Spleen (tissue), 11 donors: Measurements from ENCODE around the gene KCNJ4. TPM values are rescaled to one million over a fixed set of nuclear protein-coding genes. Genes with fewer than 3 reads are reported as not detected.

Experiments
- DNase-seq: peaks from one replicate; pipeline ENCODE4 v3.0.0-alpha.2; 2020
- H3K27ac ChIP-seq, 8 donors: fragments of 200-600 bp; sonication (generic) in 7 of 8; 1 replicate in 4 of 8; 2 replicates in 4 of 8; pipeline versions ENCODE4 v1.5.0 to v1.8.0; 2016 to 2021; ENCODE audit warnings: inconsistent platforms in 4 of 8, mild to moderate bottlenecking in 4 of 8, moderate library complexity in 1 of 8
- H3K27me3 ChIP-seq, 7 donors: fragments of 200-600 bp; sonication (generic) in 6 of 7; replicated peaks in 1 of 7; 1 replicate in 4 of 7; 2 replicates in 3 of 7; pipeline versions ENCODE4 v1.5.0 to v1.8.0; 2016 to 2021; ENCODE audit warnings: inconsistent platforms in 3 of 7, mild to moderate bottlenecking in 1 of 7
- H3K36me3 ChIP-seq, 6 donors: fragments of 200-600 bp; sonication (generic) in 5 of 6; 1 replicate in 4 of 6; 2 replicates in 2 of 6; pipeline versions ENCODE4 v1.5.0 to v1.8.0; 2016 to 2021; ENCODE audit warnings: inconsistent platforms in 2 of 6
- H3K4me1 ChIP-seq, 6 donors: fragments of 200-600 bp; sonication (generic) in 5 of 6; 1 replicate in 3 of 6; 2 replicates in 3 of 6; pipeline versions ENCODE4 v1.5.0 to v1.8.0; 2016 to 2021; ENCODE audit warnings: inconsistent platforms in 3 of 6
- H3K4me3 ChIP-seq, 8 donors: fragments of 200-600 bp; sonication (generic) in 7 of 8; 1 replicate in 4 of 8; 2 replicates in 4 of 8; pipeline versions ENCODE4 v1.5.0 to v1.8.0; 2016 to 2021; ENCODE audit warnings: inconsistent platforms in 4 of 8, mild to moderate bottlenecking in 4 of 8, moderate library complexity in 2 of 8
- H3K9me3 ChIP-seq, 8 donors: fragments of 200-600 bp; sonication (generic) in 7 of 8; 1 replicate in 4 of 8; 2 replicates in 4 of 8; pipeline versions ENCODE4 v1.5.0 to v1.8.0; 2016 to 2021; ENCODE audit warnings: inconsistent platforms in 4 of 8
- POLR2A ChIP-seq, 3 donors: fragments of 450-650 bp; IDR thresholded peaks; one replicate each; pipeline ENCODE4 v1.5.1; 2017; ENCODE audit warnings: antibody characterized with exemption in 3 of 3, mild to moderate bottlenecking in 1 of 3
- POLR2AphosphoS5 ChIP-seq, 3 donors: sonication (generic); formaldehyde crosslinking; IDR thresholded peaks; one replicate each; pipeline ENCODE4 v1.5.1; 2017; ENCODE audit warnings: antibody characterized with exemption in 3 of 3
- WGBS, 5 donors: extraction: QIAGEN DNeasy Blood & Tissue Kit in 3 of 5; methylation state at CpG; one replicate each; pipeline versions ENCODE4 v1.1.5 to v1.1.7; 2013 to 2018; 5-methylcytosine and 5-hydroxymethylcytosine counted together
- intact Hi-C: fragments of 100-400 bp; cut with DNase I; formaldehyde crosslinking; loops from one replicate; pipeline ENCODE4 v1.15.0; 2023; ENCODE audit warnings: low total_unique reads
- polyA plus RNA-seq, 3 donors: library from polyadenylated mRNA; stranded (reverse); fragments of 200-250 nt; gene quantifications; one replicate each; pipeline ENCODE4 v1.2.1, GENCODE V29; 2013
- total RNA-seq, 7 donors: library from RNA; depleted of rRNA in 3 of 7; stranded (reverse); fragments of >200 nt in 3 of 7; fragmentation: NEBNext Ultra II Directional in 4 of 7; extraction: Animal tissue kit (Norgen Biotek cat#: 25700) in 4 of 7; gene quantifications; one replicate each; pipeline versions ENCODE4 v1.1.0 to v1.2.1, GENCODE V29; 2016 to 2021
- TF ChIP-seq, protein P1 (sequence below), 11 experiments: fragments of 200-600 bp in 7 of 11; fragments of 450-650 bp in 4 of 11; sonication (generic) in 4 of 11; IDR thresholded peaks in 8 of 11; conservative IDR thresholded peaks in 3 of 11; 1 replicate in 7 of 11; 2 replicates in 4 of 11; pipeline versions ENCODE4 v1.4.0 to v1.8.0; 2016 to 2021; ENCODE audit warnings: antibody characterized with exemption in 11 of 11, inconsistent platforms in 4 of 11, mild to moderate bottlenecking in 1 of 11
- donor health status: healthy with polysubstance abuse.
- donor health status: DM: no; HTN: no; CAD: no; lungs with moderate emphysema.
- donor health status: DM: no; HTN: no; CAD: no.
- donor health status: Bipolar disorder and iron deficiency.
- donor health status: healthy.
- donor health status: DM: no; HTN: no; CAD: no.
- donor health status: DM: yes; HTN: yes; CAD: no.

KCNJ4 gene
- total and polyA plus RNA-seq, 10 donors: not detected

DNA sequence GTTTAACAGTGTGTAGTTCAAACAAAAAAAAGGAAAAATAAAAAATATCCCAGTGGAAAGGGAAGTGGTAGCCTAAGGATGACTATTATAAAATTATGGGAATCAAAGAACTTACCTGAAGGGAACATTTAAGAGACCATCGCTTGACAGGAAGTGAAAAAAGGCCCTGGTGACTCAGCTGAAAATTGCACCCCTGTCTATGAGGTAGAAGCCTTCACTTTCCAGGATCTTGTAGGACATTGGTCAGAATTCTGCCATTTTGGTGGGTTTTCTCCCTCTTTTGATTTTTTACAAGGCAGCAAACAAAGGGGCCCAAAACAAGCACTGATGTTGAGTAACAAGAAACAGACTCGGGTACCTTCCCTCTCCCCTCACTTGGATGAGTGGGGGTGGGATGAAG lies 35.5 kb upstream of the KCNJ4 start:
- intact Hi-C loops: no loop called here
- peaks cover 16 to 100% (median 100%) of the 10 kb centered on the region in 6 donors for H3K36me3 ChIP-seq
- no peaks in the 10 kb centered on the region for H3K9me3 ChIP-seq
- TF ChIP-seq POLR2AphosphoS5 (IDR thresholded peaks at IDR 0.05) (no peak), POLR2A (IDR thresholded peaks at IDR 0.05) (no peak)
- TF ChIP-seq, protein P1, sequence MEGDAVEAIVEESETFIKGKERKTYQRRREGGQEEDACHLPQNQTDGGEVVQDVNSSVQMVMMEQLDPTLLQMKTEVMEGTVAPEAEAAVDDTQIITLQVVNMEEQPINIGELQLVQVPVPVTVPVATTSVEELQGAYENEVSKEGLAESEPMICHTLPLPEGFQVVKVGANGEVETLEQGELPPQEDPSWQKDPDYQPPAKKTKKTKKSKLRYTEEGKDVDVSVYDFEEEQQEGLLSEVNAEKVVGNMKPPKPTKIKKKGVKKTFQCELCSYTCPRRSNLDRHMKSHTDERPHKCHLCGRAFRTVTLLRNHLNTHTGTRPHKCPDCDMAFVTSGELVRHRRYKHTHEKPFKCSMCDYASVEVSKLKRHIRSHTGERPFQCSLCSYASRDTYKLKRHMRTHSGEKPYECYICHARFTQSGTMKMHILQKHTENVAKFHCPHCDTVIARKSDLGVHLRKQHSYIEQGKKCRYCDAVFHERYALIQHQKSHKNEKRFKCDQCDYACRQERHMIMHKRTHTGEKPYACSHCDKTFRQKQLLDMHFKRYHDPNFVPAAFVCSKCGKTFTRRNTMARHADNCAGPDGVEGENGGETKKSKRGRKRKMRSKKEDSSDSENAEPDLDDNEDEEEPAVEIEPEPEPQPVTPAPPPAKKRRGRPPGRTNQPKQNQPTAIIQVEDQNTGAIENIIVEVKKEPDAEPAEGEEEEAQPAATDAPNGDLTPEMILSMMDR (IDR thresholded peaks at IDR 0.05 in 8 of 11, conservative IDR thresholded peaks at IDR 0.05 in 3 of 11): no peak
- DNase-seq: no peak
- peaks cover 0 to 95% (median 17%) of the 10 kb centered on the region in 6 donors for H3K4me1 ChIP-seq
- H3K27ac ChIP-seq: peak overlapping the region in 4 of 8 donors; percentile 36 to 56 (median 43)
- H3K27me3 ChIP-seq: no peaks in the 10 kb centered on the region
- no peak overlapping the region for H3K4me3 ChIP-seq
- WGBS, 5 donors: 33 to 52% (median 47%) methylated on average over 2 of the region's 2 CpGs

DNA sequence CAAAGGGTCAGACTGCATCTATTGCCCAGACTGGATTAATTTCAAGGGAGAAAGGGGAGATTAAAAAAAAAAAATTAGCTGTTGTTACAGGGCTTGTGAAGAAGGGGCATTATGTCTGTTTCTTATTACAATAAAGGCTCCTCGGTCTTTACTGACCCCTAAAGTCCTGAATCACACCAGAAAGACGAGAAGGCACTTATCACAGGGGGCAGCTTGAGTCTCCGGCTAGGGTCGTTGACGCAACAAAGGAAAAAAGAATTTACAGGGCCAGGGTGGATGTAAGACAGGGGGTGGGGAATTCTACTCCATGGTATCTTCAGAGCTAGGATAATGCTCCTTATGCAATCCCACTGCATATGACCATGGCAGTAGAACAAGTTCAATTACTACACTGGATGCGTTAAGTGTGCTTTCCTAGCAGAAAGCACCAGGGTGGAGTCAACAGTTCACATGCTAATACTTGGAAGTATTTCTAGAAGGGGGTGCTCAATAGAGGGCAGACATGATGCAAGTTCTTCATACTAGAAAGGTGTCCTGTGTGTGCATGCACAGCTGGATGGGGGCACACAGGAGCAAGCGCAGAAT lies 34.7 kb upstream of the KCNJ4 start:
- WGBS, 5 donors: 86 to 93% (median 89%) methylated on average over 7 of the region's 7 CpGs
- Histone ChIP-seq H3K27me3 (no peaks in the 10 kb centered on the region), H3K4me1 (peaks cover 0 to 95% (median 15%) of the 10 kb centered on the region in 6 donors), H3K4me3 (no peak overlapping the region), H3K36me3 (peaks cover 17 to 100% (median 100%) of the 10 kb centered on the region in 6 donors), H3K27ac (peak overlapping the region in 2 of 8 donors; percentile 49 to 56), H3K9me3 (no peaks in the 10 kb centered on the region)
- TF ChIP-seq POLR2A (IDR thresholded peaks at IDR 0.05) (no peak), POLR2AphosphoS5 (IDR thresholded peaks at IDR 0.05) (peak in 1 of 3 donors; percentile 65)
- TF ChIP-seq, protein P1 (IDR thresholded peaks at IDR 0.05 in 8 of 11, conservative IDR thresholded peaks at IDR 0.05 in 3 of 11): no peak
- intact Hi-C loops: no loop called here
- DNase-seq: peak; percentile 7

DNA sequence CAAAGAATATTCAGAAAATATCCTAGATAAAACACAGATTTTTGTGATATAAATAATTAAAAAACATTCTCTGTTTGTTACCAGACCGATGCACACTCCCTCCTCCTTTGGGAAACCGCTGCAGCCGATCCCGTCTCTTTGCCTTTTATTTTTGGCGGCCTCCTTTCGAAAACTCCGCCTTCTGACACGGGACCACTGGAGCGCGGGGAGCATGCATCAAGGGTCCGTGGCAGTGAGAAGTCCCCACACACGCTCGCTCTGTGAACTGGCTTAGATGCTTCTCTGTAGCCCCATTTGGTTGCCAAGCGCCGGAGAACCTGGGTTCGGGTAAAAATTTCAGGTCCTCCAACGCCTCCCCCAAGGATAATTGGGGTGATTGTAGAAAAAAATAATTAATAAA lies 34.1 kb upstream of the KCNJ4 start:
- Histone ChIP-seq H3K9me3 (no peaks in the 10 kb centered on the region), H3K4me3 (no peak overlapping the region), H3K27me3 (no peaks in the 10 kb centered on the region), H3K4me1 (peaks cover 0 to 95% (median 13%) of the 10 kb centered on the region in 6 donors), H3K27ac (no peak overlapping the region), H3K36me3 (peaks cover 12 to 100% (median 100%) of the 10 kb centered on the region in 6 donors)
- intact Hi-C loops: no loop called here
- no peak for TF ChIP-seq POLR2A (IDR thresholded peaks at IDR 0.05)
- peak; percentile 53 to 75 (median 66) for TF ChIP-seq POLR2AphosphoS5 (IDR thresholded peaks at IDR 0.05)
- 94 to 97% (median 95%) methylated on average over 17 of the region's 17 CpGs for WGBS, 5 donors
- DNase-seq: peak; percentile 35

DNA sequence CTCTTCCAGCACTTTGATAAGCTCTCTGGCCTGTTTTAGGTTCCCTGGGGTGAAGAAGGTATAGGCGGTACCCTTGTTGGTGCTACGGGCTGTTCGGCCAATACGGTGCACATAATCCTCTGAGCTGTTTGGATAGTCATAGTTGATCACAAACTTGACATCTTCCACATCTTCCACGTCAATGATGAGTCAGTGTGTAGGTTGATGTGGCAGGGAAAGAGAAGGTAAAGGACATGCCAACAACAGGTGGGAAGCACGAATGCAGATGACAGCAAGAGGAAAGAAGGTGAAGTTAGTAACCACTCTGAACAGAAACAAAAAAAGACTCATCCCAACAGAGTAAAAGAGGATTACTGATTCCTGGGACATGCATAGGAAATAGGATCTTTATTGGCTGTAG lies 32.9 kb upstream of the KCNJ4 start:
- Histone ChIP-seq H3K27ac (peak overlapping the region in 1 of 8 donors; percentile 24), H3K4me3 (no peak overlapping the region), H3K9me3 (no peaks in the 10 kb centered on the region), H3K4me1 (peaks cover 0 to 85% (median 13%) of the 10 kb centered on the region in 6 donors), H3K27me3 (no peaks in the 10 kb centered on the region), H3K36me3 (peaks cover 12 to 100% (median 100%) of the 10 kb centered on the region in 6 donors)
- intact Hi-C loops: no loop called here
- 88 to 93% (median 92%) methylated on average over 6 of the region's 6 CpGs for WGBS, 5 donors
- DNase-seq: no peak
- TF ChIP-seq POLR2AphosphoS5 (IDR thresholded peaks at IDR 0.05): peak in 1 of 3 donors; percentile 74
- no peak for TF ChIP-seq POLR2A (IDR thresholded peaks at IDR 0.05)
- TF ChIP-seq, protein P1 (IDR thresholded peaks at IDR 0.05 in 8 of 11, conservative IDR thresholded peaks at IDR 0.05 in 3 of 11): no peak
